GM10266 (cell line): Measurements from ENCODE around the gene GADL1.

Experiments used
- DNase-seq: peaks from one replicate; pipeline ENCODE4 v3.0.0; 2012; ENCODE audit errors: extremely low spot score
- CTCF ChIP-seq: IDR thresholded peaks from 2 replicates; pipeline ENCODE4 v1.5.1; 2012; ENCODE audit warnings: mild to moderate bottlenecking, low read depth; ENCODE audit not compliant: control insufficient read depth, insufficient read depth; ENCODE audit errors: missing control alignments

The GADL1 gene

DNA sequence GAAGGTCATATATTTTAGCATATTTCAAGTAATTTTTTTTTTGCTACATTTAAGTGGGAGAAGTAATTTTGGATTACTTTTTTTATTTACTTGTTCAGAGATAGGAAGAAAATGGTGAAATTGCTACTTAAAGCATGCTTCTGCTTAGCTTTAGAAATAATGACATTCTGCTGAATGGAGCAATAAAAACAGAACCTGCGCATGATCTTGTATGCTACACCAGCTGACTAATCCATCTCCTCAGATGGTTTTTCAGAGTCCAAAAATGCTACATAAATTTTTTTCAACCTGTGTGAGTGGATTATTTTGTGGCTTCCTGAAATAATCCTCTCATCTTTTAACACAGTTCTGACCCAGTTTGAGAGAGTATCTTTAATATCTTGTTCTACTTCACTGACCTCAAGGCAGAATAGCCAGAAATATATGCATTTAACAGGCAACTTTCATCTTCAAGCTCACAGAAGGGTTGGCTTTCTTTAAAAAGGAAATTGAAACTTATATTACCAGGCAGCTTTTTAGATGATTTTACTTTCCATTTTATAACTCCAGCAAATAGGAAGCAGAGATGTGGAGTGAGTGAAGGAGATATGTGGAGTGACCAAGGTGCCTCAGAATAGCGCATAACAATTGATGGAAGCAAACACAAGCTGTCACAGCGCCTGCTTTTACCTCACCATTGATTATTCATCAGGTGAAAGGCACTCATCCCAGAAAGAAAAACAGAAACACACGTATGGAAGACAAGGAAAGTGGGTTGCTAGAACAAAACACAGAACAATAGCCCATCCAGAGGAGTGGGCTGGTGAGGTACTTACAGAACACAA lies 151.5 kb downstream of the GADL1 start:
- no peak for TF ChIP-seq CTCF
- no peak for DNase-seq

GRCh38 chr3:30741889-30742288 lies 152.6 kb downstream of the GADL1 start:
- TF ChIP-seq CTCF = no peak
- no peak for DNase-seq

DNA sequence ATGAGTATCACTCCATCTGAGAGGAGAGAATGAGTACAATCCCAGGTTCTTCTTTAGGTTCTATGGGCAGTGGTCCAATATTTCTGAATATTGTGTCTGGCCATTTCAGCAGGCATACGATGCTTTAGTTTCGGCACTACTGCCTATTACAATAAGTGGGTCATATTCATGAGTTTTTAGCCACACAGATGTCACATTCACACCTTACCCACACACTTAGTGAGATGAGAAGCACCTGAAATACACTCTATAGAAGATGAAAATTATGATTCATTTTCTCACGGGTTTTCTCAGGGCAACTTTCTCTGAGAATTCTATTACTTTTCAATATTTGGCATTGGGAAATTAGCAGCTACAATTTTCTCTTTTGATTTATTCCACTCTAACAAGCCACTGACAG lies 155.9 kb downstream of the GADL1 start:
- TF ChIP-seq CTCF = no peak
- DNase-seq = no peak

- no peak for DNase-seq
- TF ChIP-seq CTCF = no peak
Measured at GRCh38 chr3:30737743-30738499, 156.5 kb downstream of the GADL1 start.

DNA sequence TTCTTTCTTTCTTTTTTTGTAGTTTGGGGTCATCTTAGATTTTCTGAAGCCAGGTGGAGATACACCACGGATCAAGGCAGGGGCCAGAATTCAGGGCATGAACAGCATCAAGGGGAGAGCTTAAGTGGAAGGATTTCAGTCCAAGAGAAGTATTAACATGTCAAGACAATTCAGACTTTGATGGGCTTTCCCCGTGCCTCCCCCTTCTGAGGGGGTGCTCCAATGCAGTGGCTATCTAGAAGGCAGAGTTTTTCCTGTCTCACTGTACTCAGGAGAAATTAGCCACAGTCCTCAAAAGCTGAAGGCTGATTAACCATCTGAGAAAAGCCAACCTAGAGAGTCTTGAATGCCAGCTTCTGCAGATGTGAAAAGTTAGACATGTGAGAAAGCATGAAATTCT lies 160.8 kb downstream of the GADL1 start:
- no peak for DNase-seq
- no peak for TF ChIP-seq CTCF

- TF ChIP-seq CTCF = no peak
- DNase-seq = no peak
Measured at GRCh38 chr3:30733209-30733608, 161.3 kb downstream of the GADL1 start.

DNA sequence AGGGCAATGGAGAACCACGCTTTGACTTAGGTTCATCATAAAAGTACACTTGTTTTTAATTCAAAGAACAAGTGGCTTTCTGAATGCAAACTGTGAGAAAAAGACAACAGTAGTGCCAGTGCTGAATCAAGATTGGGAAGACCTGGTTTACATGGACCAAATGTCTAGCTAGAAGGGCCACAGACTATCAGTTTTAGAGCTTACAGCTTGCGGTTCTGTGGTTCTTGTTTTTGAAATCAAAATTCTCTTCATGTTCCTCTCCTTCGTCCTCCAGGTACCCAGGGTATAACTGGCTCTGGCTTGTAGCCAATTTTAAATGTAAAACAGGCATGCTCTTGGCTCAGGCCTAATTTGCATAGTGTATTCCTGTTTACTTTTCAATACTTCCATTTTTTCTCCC lies 163.5 kb downstream of the GADL1 start:
- TF ChIP-seq CTCF = no peak
- DNase-seq = no peak
